SHP77 treated with DMSO at 0.1 percent for 48 hours (cell line): ENCODE results near the gene FAM83G.

Experiments used
- DNase-seq: peaks from one replicate; lab custom pipeline; 2025; lab: John Stamatoyannopoulos, UW

FAM83G gene

DNA sequence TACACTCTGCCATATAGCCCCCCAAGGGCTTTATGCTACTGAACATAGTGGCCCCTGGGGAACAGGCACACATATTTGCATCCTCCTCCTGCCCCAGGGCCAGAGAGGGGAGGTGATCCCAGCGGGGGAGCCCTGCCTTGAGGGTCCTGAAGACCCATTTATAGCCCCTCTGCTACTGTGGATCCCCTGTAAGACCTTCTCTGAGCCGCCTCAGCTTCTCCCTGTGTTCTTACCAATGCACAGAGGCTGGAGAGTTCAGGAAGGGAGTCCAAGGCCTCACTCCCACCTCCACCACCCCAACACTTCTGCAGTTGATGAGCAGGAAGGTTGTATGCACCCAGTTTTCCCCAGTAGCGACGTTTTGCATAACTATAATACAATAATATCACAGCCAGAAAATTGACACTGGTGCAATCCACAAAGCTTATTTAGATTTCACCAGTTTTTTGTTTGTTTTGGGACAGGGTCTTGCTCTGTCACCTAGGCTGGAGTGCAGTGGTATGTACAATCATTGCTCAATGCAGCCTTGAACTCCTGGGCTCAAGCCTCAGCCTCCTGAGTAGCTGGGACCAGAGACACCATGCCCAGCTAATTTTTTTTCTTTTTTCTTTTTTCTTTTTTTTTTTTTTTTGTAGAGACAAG is 1.3 kb upstream of the FAM83G start:
- DNase-seq, result no peak

DNA sequence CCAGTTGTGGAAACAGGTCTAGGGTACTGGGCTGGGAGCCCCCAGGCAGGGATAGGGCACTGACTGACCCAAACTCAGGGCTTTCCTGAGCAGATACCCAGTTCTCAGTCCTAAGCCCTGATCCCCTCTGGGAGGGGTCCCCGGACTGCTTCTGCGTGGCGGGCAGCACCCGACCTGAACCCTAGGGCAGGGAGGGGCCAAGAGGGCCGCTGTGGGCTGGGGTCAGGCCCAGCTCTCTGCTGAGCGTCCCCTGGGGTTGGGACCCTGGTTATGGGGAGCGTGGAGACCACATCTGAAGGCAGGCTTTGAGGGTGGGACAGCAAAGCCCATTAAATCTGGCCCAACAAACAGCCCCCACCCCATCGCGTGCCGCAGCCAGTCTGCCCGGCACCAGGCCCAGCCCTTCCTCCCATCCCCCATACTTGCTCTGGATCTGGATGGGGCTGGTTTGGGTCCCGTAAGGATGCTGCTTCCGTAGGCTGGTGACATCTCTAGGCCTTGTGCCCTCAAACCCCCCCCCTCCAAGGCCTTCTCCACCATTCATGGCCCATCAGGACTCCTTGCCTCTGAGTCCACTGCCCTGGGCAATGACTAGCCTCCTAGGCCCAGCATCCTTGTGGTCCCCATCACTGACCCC is 691 bp upstream of the FAM83G start:
- DNase-seq, result no peak

DNA sequence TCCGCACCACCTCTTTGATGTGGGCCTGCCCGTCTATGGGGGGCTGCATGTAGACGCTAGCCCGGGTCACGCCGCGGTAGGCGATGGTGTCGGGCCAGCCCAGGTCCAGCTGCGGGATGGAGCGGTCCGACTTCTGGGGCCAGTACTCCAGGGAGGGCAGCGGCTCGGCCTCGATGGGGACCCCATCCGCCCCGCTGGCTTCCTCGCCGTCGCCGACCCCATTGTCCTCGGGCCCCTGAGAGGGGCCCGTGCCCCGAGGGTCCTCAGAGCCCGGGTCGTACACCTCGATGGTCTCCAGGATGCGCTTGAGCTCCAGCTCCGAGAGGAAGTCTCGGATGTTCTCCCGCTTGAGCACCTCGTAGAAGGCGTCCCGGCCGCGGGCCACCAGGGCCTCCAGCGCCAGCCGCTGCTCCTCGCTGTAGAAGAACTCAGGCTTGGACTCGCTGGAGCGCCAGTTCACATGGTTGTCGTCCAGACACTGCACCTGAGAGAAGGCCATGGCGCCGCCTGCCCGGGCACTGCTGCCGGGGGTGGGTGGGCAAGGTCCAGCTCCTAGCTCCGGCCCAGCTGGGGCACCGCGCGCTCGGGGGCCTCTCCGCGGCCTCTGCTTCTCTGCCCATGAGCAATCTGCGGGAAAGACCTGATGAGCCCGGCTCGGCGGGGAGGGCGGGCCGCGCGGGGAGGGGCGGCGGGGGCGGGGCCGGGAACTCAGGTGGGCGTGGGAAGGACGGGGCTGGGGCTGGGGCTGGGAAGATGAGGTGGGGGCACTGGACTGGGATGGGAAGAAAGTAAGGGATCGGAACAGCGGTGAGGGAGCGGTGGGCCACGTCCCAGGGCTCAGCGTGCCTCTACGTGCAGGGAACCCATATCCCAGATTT is 782 bp downstream of the FAM83G start:
- DNase-seq, result no peak

DNA sequence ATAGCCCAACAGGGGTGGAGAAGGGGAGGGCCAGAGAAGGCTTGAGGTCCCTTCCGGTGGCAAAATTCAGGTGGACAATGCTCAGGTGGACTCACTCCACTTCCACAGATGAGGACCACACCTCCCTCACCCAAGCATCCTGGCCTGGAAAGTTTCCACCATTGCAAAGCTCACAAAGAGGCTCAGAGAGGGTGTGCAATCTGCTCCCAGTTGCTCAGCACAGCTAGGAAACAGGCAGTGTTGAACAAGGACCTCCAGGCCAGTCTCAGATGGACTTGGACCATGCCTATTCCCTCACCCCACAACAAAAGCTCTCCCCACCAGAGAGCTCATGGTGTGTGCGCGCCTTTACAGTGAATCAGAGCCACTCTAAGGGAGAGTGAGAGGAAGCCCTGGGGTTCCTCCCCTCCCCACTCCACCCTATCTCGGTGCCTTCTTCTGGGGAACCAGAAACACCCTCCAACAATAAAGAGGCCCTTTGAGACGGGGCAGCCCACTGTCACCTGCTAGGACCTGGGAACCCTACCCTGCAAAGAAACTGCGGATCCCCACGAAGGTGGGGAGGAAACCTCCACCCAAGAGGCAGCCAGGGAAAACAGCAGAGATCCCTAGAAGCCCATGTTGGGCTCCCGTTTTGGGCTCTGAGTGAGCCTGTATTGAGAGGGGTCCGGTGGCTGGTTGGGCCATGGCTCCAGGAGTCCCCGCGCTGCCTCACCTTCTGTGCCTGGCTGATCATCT is 1.6 kb downstream of the FAM83G start:
- no peak for DNase-seq

DNA sequence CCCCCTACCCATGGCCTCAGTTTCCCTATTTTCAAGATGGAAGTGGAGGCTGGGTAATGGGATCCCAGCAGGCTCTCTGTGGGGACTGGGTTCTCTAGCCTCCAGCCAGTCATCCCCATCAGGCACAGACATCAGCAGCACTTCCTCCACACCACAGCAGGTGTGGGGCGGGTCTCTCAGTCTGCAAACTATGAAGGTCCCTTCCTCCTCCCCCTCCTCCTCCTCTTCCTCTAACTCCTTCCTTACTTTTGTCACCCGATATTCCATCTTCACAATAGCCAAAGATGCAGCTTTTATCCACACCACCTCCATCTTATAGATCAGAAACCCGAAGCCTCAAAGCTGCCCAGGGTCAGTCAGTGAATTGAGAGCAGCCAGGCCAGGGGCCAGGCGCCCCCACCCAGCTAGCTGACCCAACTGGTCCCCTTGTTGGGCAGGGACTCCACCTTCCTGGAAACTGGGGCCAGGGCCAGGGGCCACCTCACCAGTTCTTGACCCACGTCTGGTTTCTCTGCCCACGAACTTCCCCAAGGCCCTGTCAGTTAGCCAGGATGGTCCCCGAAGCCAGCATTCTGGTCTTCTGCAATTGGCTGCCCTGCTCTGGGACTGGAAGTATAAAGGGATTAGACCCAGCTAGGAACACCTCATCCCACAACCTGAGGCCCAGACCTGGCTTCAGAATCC is 2.5 kb downstream of the FAM83G start:
- no peak for DNase-seq

DNA sequence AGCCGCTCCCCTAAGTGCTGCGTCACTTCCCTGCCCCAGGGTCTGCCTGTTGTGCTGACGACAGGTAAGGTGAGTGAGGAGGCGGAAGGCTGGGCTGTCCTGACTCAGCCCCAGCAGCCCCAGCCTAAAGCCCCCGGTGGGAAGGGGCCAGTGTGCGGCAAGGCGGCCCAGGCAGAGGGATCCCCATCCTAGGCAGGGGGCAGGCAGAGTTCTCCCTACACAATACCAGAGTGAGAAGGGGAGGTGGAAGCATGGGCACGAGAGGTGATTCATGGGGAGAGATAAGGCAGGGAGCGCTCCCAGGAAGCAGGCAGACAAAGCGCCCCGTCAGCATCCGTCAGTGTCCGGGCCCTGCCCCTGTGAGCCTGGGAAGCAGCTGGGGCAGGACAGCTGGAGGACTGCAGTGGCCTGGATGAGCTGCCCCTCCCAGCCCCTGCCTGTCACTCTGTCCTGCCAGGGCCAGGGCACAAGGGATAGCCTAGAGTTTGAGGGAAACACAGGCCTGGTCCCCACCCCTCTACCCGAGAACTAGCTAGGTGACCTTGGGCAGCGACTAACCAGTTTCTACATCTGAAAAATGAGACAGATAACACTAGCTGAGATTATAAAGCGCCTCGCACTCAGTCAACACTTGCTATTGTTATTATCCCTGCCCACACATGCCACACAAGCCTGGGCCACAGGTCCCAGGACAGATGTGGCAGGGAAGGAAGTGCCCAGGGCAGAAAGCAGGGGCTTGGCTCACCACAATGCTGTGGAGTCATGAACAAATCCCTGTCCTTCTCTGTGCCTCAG is 3.8 kb downstream of the FAM83G start:
- DNase-seq, result no peak

DNA sequence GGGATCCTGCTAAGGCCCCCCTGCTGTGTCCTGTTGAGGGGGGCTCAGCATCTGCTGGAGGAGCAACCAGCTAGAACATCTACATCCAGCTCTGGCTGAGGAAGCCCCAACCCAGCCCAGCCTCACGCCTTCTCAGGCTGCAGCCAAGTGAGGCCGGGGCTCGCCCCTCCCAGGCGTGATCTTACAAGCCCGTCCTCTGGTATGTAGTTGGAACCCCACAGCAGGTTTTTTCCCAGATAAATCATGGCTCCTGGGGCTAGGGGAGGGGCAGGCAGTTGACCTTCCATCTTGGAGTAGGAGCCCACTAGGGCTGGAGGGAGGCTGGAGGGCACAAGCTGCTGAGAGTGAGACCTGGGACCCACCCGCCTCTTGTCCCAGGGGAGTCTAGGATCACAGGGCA is 4.7 kb downstream of the FAM83G start:
- DNase-seq, result no peak

DNA sequence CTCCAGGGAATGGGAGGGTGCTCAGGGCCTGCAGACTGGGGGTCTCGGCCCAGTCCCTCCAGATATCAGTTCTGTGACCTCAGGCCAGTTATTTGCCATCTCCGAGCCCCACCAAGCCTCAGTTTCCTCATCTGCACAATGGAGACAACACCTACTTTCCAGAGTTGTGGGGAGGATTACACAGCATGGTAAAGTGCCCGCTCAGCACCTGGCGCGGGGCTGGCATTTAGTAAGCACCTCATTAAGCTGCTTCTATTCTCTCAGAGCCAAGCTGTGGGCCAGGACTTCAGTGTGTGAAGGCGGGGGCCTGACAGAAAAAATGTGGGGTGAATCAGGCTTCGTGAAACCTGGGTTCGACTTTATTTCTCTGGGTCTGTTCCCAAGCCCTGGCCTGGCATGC is 5.2 kb downstream of the FAM83G start:
- no peak for DNase-seq

DNA sequence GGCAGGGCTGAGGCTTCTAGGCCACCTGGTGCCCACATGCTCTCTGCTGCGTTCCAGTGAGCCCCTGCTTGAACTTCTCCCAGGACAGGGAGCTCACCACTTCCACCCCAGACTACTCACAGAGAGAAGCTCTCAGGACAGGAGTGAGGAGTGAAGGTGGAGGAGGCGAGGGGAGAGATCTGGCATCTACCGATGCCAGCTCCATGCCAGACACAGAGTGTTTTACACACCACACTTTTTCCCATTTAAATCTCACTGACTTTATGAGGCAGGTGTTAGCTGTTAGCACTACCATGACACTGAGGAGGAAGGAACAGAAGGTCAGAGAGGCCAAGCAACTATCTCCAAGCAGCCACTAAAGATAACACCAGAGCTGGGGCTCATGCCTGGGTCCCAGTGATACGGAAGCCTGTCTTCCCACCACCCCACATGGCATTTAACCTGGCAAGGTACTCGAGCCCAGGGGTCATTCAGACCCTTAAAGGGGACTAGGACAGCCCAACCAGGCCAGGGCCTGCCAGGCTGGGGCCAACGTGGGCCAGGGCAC is 6.8 kb downstream of the FAM83G start:
- DNase-seq, result no peak

DNA sequence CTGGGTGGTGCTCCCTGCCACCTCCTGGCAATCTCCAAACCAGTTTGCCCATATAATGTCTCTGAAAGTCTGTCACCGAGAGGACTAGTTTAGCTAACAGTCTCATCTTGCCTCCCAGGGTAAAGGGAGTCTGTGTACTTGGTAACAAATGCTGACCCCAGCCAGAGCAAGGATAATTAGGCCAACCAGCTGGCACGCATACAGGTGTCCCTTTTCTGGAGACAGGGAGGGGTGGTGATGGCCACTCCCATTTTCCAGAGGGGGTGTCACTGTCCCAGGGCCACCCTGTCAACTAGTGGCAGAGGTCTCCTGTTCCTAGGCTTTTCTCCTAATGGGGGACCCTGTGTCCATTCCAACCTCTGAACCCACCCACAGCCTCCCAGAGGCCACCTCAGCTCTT is 8.1 kb downstream of the FAM83G start:
- no peak for DNase-seq

DNA sequence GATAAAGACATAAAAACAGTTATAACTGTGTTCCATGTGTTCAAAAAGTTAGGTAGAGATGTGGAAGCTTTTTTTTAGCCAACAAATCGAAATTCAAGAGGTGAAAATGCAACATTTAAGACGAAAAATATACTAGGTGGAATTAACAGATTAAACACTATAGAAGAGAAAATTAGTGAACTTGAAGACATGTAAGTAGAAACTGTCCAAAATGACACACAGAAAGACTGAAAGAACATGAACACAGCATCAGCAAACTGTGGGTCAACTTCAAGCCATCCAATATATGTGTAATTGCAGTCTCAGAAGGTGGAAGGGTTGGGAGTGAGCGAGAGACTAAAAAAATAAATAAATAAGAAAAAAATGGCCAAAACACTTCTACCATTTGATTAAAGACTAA is 9.3 kb downstream of the FAM83G start:
- no peak for DNase-seq

DNA sequence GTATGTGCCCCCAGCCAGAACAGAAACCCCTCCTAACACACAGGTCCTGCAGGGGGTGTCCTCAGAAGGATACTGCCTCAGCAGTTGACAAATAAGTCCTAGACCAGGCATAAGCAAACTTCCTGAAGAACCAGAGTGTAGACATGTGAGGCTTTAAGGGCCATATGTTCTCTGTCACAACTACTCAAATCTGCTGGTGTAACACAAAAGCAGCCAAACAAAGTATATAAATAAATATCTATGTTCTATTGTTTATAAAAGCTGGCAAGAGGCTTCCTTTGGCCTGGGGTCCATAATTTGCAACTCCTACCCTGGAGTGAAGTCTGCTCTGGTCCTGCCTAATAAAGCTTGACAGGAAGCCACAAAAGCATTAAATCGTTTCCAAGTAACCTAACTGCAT is 9.9 kb downstream of the FAM83G start:
- DNase-seq, result no peak

DNA sequence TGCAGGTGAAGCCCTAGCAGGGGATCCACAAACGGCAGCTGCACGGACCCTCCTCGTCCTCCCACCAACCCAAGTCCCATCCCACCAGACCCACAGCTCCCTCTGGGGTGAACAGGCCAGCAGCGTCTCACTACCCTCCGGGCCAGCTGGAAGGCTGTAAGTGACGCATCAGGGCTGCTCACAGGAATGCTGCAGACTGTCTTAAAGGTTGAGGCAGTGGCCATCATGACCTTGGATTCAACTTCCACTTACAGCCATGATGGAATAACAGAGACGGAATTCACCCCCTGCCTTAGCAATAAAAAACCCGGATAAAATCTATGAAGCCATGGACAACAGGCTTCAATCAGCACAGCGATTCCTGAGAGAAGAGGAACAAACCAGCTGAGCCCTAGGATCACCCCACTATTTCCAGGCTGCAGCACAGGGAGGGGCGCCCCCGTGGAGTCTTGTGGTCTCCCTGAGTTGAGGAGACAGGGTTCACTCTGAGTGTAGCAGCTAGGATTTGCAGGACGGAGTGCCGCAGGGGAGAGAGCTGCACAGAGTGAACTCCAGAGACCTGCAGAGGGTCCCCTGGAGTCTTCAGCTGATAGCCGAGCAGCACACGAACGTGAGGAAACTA is 10.5 kb downstream of the FAM83G start:
- no peak for DNase-seq

DNA sequence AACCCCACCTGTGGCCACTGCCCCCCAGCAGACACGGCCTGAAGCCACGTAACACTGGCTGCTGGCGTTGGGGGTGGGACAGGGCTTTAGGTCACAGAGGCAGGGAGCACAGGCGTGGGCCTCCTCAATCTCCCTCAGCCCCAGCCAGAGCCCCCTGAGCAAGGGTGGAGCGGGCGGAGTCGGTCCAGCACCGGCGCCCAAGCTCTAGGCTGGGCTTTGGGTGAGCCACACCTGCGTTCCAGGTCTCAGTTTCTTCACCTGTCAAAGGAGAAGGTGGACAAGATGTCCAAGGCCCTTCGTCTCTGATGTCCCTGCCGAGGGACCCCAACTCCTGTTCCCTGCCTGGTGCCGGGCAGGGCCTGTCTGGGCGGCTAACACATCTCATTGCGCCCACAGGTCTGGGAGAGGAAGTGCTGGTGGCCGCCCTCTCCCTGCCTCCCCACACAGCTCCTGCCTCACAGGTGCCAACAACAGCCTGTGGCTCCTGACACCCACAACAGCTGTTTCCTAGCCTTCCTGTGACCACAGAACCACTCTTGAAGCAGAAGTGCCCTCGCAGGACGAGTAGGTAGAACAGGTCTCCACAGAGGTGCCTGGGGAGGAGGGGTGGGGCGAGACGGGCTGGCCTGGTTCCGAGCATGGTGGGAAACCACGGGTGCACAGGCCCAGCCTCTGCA is 12.0 kb downstream of the FAM83G start:
- no peak for DNase-seq

DNA sequence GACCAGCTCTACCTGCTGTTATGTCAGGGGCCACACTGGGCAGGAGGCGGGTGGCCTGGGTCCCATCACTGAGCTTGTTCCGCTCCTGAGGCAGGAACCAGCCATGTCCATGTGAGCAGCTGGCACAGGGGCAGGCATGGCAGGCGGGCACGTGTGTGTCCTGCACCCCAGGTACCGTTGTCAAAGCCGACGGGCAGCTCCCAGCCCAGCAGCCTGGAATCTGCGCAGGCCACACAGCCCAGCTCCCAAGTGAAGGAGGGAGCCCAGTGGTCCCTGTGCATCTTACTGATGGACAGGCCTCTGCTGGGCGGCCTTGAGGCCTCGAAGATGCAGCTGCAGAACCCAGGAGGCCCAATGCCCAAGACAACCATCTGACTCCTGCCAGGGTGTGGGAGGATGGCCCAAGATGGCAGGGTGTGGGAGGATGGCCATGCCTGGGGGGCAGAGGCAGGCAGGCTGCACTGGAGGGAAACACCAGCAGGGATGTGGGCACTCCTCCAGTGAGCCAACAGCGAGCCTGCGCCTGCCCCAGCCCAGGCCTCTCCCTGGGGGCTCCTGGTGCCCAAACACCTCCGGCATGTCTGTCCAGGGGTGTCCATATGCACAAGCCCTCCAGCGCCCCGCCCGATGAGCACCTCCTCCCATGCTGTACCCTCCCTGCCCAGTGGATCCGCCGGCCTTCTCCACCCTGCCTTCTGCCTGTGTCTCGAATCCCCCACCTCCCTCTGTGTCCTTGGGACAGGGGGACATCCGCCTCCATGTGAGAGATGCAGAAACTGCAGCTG is 12.8 kb downstream of the FAM83G start:
- DNase-seq, result no peak

DNA sequence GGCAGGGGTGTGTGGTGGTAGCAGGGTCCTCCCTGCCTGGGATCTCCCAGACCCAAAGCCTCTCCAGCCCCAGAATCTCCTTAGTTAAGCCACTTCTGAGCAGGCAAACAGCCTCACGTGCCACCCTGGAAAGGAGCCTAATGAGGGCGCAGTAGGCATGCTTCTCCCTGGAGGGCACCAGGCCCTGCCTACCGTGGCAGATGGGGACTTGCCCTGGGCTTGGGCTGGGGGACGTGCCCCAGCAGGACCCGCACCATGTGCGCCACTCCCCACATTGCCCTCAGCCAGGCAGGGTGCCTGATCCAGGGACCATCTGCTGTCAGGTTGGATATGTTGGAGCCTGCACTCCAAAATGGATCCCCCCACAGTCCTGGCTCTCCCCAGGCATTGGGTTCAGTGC is 14.2 kb downstream of the FAM83G start:
- no peak for DNase-seq

DNA sequence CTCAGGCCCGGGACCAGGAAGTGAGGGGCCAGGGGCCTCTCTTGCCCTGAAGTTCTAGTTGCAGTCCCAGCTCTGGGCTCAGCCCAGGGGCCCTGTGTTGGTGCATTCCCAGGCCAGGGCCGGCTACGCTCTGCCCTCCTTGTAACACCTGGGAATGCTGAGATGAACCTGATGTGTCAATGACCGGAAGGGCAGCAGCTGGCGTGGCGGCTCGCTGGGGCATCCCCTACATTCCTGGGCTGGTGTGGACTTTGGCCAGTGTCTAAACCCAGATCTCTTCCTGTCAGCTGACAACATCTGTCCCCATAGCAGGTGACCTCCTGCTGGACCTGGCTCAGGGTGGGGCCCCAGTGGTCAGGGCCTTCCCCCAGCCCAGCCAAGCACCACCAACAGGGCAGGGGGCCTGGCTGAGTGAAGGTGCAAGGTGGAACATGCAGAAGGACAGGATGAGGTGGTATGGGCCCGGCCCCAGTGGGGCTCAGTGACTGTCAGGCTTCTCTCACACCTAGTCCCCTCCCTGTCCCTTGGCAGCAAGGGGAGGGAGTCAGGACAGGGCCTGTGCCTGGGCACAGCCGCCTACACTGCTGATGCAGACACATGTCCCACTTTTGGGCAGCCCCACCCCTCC is 15.9 kb downstream of the FAM83G start:
- DNase-seq, result no peak

DNA sequence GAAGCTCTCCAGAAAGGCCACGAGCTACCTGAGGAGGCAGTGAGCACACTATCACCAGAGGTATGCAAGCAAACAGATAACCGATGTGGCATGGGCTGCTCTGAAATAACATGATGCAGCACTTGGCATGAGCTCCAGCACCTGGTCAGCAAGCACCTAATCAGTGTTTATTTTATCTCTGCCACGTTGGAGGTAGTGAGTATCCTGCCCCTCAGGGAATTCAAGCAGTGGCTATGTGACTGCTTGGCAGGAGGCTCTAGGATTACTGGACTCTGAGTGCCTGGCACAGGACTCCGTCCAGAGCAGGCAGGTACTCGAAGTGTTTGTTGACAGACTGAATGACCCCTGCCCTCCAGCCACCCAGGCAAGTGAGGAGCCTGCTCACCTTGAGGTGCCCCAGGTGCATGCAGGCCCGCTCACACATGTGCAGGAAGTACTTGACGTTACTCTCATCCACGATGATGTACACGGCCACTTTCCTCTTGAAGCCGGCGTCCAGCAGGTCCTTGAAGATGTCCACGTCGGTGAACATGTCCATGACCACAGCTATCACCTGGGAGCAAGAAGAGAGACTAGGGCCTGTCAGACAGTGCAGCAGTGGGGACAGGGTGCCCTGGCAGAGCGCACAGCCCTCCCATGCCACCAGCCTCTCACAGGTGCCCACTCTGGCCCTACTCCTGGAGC is 16.6 kb downstream of the FAM83G start:
- DNase-seq, result no peak
